GM19324 (cell line): ENCODE measurements around the gene AUTS2.

Experiments used
- ATAC-seq: cut with Tn5 transposase; IDR thresholded peaks from one replicate; pipeline ENCODE4 v1.9.1; 2021; ENCODE audit warnings: mild to moderate bottlenecking, moderate library complexity; ENCODE audit not compliant: unreplicated experiment, low FRiP score

Gene AUTS2

GRCh38 chr7:69957661-69958060 lies 359.4 kb downstream of the AUTS2 start:
- no peak for ATAC-seq

DNA sequence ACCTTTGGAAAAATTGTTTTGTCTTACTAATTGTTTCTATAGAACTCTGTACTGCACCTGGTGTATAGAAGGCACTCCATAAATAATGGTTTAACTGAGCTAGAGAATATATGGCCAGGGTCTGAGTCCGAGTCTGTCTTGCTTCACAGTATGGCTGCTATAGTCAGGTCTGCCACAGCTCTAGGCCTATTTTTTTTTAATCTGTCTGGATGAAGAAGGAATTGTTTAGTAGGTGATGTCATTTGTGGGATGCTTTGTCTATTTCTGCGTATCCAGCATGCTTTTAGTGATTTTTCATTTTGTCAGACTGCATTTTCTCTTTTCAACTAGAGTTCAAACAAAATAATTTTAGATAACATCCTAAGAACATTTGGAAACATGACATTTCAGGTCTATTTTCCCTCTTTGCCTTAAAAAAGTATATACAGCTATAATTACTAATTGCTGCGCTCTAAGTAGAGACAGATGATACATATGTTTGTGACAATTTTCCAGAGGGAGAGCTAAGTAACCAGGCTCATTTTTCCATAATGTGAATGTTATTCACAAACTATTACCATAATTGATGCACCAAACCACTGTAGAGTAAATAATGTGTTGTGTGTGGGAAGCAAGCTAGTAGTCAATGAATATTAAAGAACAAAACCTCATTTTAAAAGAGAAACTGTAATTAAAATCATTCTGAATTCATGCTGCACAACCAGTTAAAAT lies 361.7 kb downstream of the AUTS2 start:
- no peak for ATAC-seq

GRCh38 chr7:69961436-69961835 lies 363.2 kb downstream of the AUTS2 start:
- ATAC-seq = no peak

DNA sequence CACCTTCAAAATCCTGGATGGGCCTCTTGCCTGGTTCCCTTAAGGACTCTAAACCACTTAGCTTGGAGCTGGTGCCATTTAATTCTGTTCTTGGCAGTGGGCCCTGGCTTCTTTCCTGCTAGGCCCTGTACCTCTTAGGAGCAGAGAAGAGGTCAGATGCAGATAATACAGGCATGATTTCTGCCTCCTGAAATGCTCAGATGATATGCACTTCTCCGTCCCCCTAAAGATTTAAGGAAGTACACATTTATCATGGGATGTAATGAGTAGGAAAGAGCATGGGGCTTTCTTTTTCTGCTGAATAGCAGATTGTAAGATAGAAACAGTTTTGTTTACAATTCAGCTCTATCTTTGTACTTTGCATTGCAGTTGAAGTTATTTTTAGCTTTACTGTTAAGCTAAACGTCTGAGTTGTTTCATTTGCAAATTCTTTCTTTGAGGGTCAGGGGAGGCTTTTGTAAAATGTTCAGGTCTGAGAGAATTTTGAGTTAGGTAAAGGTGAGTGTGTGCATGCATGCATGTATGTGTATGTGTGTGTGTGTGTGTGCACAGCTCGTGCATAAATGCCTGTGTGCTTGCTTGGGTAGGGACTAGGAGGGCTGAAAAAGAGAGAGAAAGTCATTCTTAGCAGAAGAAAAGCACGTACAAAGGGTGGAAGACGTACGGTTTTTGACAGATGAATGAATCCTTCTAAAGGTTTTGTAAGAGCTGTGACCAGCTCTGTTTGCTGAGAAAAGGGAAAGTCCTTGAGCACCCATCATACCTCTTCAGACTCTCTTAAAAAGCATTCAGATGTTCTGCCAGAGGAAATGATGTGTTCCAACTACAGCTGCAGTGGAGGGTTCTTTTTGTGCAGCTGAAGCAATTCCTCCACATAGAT lies 364.2 kb downstream of the AUTS2 start:
- ATAC-seq = no peak

DNA sequence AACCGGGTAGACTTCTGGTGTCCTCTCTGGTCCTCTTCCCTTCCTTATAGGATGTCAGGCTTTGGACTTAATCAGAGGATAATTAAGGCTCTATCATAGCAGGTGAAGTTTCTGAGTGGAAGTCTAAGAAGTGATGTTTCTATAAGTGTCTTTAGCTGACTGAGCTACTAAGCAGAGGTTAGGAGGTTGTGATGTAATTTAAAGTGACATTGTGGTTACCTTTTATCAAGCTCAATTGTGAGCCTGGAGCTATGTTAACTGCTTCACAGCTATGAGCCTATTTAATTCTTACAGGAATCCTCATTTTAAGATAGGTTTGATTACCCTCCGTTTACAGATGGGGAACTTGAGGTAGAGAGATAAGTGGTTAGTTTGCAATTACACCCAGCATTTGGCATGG lies 365.1 kb downstream of the AUTS2 start:
- ATAC-seq = no peak

DNA sequence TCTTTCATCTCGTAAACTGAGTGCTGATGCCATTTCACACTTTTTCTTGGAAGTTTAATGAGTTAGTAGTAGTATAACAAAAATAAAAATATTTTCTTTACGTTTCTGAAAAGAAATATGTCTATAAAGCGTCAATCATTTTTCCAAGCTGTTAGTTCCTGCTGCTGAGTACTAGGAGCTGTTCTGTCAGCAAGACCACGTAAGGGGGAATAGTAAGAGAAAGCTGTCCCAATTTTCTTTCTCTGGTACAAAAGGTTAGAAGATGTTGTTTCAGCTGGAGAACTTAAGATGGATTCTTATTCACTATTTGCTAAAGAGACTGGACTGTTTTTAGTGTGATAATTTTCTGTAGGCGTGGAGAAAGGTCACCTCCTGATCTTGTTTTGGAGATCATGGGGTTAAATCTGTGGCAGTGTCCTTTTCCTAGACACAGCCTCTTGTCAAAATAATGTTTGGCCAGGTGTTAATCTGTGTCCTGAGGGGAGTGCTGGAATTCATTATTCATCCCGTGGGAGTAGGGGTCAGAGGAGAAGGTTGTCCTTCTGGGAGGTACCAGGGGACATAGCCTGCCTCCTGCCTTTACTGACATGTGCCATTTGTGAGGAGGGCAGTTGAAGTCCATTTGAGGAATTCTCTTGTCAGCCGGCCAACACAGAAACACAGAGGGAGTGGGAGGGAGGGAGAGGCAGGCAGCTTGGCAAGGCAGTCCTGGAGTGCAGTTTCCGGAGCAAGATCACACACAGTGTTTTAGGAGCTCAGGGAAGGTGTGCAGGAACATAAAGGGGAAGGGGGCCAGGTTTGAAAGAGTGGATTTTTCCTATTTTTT lies 368.7 kb downstream of the AUTS2 start:
- ATAC-seq = no peak

GRCh38 chr7:69967689-69968450 lies 369.6 kb downstream of the AUTS2 start:
- ATAC-seq = no peak

- ATAC-seq = no peak
Measured at GRCh38 chr7:69968969-69969556, 370.8 kb downstream of the AUTS2 start.

DNA sequence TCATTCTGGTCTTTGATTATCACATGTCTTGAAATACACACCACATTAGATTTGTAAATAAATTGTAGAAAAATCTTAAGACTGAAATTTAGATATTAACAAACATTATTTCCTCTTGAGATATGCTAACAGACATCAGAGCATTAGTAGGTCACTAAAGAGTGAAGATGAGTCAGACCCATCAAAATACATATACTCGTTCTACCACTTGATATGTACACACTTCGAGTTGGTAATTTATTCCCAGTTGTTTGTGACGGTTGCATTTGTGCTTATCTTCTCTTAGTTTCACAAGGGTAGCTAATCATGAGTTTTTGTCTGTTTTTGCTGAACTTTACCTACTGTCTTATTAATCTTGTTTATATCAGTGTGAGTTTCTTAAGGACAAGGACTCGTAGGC lies 383.4 kb downstream of the AUTS2 start:
- ATAC-seq = no peak

GRCh38 chr7:69982197-69982596 lies 383.9 kb downstream of the AUTS2 start:
- ATAC-seq = no peak

GRCh38 chr7:69989551-69989950 lies 391.3 kb downstream of the AUTS2 start:
- no peak for ATAC-seq

DNA sequence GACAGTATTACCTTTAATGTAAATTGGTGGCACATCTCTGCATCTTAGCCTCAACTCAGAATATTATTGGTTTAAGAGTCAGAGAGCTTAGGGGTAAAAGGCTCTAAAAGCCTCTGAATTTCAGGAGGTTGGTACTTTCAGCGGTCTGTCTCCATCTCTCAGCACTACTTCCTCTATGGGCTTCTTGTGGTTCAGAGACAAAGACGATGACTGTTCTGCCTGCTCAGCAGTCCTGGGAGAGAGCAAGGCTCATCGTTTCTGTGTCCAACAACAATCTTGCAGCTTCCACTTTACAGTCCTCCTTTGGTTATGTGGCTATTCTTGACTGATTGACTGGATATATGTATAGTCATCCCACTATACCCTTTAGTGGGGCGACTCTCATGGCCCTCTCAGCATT lies 394.7 kb downstream of the AUTS2 start:
- ATAC-seq = no peak

DNA sequence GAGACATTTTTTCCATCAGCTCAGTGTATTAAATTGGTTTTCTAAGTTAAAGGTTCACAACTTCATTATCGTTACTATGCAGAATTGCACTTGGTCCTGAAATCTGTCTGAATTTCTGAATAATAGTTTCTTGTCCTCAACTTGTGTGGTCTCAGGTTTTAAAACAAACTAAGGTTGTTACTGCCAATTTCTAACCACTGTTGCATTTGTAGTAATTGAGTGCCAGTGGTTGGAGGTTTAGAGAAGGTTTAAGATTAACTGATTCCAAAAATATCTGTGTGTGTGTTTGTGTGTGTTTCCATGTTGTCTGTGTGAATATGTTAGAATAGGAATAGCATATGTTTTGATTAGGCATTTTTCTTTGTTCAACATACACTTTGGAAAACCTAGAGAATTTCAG lies 395.9 kb downstream of the AUTS2 start:
- no peak for ATAC-seq

- ATAC-seq = no peak
Measured at GRCh38 chr7:69994886-69995542, 396.7 kb downstream of the AUTS2 start.

GRCh38 chr7:69996121-69996520 lies 397.8 kb downstream of the AUTS2 start:
- no peak for ATAC-seq

DNA sequence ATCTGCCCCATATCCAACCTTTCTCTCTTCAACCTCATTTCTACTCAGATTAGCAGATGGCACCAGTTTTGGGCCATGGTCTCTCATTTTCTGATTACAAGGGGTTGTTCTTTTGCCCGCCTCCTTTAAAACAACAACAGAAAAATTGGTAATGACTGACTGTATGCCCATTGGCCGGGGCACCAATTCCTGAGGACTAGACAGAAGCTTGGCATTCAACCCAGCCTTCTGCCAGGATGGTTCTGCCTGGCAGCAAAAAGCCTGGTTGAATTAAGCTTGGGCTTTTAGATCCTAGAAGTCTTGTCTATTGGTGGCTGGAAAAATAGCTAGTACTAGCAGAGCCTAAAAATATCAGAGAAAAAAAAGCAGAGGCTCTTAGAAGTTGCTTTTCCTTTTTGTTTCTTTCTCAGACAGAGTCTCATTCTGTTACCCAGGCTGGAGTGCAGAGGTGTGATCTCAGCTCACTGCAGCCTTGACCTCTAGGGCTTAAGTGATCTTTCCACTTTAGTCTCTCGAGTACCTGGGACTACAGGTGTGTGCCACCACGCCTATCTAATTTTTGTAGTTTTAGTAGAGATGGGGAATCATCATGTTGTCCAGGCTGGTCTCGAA lies 402.6 kb downstream of the AUTS2 start:
- no peak for ATAC-seq

DNA sequence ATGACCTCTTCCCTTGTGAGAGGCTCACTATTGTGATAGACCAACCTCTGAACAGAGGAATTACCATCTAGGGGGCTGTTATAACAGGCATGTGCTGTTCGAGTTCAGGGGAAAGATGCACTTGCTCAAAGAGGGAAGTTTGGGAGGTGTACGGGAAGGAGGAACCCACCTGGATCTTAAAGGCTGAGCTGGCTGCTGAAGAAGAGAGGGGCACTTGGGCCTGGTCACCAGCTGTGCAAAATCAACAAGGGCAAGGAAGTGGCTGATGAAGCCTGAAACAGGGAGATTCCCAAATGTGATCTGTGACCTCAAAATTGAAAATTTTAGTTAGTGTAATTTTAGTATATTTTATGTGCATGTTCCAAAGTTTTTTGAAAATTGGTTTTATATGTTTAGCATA lies 407.2 kb downstream of the AUTS2 start:
- ATAC-seq = no peak

- ATAC-seq = no peak
Measured at GRCh38 chr7:70005891-70006260, 407.6 kb downstream of the AUTS2 start.

GRCh38 chr7:70006261-70006920 lies 408.1 kb downstream of the AUTS2 start:
- no peak for ATAC-seq
